Bronchial epithelial cell (primary cell): ENCODE data around the gene ZNF649. TPM values are rescaled to one million over a fixed set of nuclear protein-coding genes. Genes with fewer than 3 reads are reported as not detected.
A peak's percentile ranks its signal among the peaks of the same experiment; 100 is the strongest.

Source experiments
- DNase-seq: peaks from one replicate; pipeline ENCODE4 v3.0.0-alpha.2; 2010; ENCODE audit warnings: low read depth
- FAIRE-seq: peaks from 2 replicates; lab custom pipeline; 2011; peaks lifted over from hg19 to GRCh38; lab: Jason Lieb, UNC
- H3K27me3 ChIP-seq: 2 replicates; pipeline ENCODE4 v1.5.1; 2011; ENCODE audit warnings: low read length; ENCODE audit not compliant: control insufficient read depth, insufficient read depth
- H3K36me3 ChIP-seq: 2 replicates; pipeline ENCODE4 v1.5.1; 2011; ENCODE audit warnings: low read length; ENCODE audit not compliant: control insufficient read depth, insufficient read depth
- H3K4me3 ChIP-seq: 2 replicates; pipeline ENCODE4 v1.5.1; 2011; ENCODE audit warnings: mild to moderate bottlenecking, low read depth, low read length, control low read depth
- total RNA-seq: library from RNA; depleted of rRNA; stranded (reverse); fragments of >200 nt; gene quantifications from 2 replicates; pipeline ENCODE4 v1.2.1, GENCODE V29; 2014
- TF ChIP-seq, protein P1 (sequence below): IDR thresholded peaks from 2 replicates; pipeline ENCODE4 v1.5.1; 2011; ENCODE audit warnings: mild to moderate bottlenecking, moderate library complexity, low read length, control low read depth, inconsistent platforms; ENCODE audit not compliant: insufficient read depth, severe bottlenecking

The ZNF649 gene
- 8.4 and 13.4 TPM in 2 replicates for total RNA-seq

DNA sequence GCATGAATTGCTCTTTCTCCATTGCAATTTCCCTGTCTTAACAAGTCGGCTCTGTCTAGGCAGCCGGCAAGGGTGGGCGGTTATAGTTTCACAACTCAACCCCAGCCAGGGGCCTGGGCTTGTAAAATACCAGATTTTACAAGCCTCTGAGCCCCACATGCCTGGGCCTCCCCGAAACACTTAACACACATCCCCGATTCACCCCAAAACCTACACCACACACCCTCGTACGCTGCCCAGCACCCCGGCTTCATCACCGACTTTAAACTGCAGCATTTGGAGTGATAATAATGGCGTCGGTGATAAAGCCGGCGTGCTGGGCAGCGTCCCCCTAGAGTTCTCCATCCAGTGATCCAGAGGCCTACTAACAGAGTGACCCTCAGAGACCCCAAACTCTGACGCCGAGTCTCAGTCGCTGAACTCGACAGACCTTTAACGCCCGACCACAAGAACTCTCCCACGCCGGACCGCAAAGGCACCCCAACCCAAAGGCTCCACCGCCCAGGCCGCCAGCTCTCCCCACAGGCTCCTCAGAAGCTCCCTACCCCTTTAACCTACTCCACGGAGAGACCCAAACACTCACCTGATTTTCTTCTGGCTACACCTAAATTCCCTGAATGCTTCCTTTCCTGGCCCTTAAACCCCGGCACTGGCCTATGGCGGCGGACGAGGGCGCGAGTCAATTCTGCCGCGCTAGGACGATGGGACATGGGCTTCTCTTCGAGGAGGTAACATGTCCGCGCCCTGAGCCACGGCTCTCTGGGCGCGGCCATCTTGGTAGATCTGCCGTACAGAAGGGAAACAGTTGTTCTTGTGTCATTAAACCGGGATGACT lies at the start of gene ZNF649:
ZNF649 (minus strand) TSS at position 687 of the 835 bp plus-strand sequence. CDS start 4,910 bp downstream, outside the sequence.
- no peak for FAIRE-seq
- peaks cover under 1% of the 10 kb centered on the region for H3K36me3 ChIP-seq

GRCh38 chr19:51948975-51949374 lies 44.2 kb upstream of the ZNF649 start:
- TF ChIP-seq, protein P1, sequence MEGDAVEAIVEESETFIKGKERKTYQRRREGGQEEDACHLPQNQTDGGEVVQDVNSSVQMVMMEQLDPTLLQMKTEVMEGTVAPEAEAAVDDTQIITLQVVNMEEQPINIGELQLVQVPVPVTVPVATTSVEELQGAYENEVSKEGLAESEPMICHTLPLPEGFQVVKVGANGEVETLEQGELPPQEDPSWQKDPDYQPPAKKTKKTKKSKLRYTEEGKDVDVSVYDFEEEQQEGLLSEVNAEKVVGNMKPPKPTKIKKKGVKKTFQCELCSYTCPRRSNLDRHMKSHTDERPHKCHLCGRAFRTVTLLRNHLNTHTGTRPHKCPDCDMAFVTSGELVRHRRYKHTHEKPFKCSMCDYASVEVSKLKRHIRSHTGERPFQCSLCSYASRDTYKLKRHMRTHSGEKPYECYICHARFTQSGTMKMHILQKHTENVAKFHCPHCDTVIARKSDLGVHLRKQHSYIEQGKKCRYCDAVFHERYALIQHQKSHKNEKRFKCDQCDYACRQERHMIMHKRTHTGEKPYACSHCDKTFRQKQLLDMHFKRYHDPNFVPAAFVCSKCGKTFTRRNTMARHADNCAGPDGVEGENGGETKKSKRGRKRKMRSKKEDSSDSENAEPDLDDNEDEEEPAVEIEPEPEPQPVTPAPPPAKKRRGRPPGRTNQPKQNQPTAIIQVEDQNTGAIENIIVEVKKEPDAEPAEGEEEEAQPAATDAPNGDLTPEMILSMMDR = no peak
- no peak overlapping the region for H3K4me3 ChIP-seq
- no peak for DNase-seq
- H3K27me3 ChIP-seq = no peaks in the 10 kb centered on the region
- FAIRE-seq = no peak
- peaks cover 1% of the 10 kb centered on the region for H3K36me3 ChIP-seq

More for the DNA sequence above, at the start of gene ZNF649:
- TF ChIP-seq, protein P1 = peak; percentile 3
- Histone ChIP-seq H3K27me3 (no peaks in the 10 kb centered on the region), H3K4me3 (peak within 1 kb of the TSS; percentile 56)
- peak; percentile 74 for DNase-seq

DNA sequence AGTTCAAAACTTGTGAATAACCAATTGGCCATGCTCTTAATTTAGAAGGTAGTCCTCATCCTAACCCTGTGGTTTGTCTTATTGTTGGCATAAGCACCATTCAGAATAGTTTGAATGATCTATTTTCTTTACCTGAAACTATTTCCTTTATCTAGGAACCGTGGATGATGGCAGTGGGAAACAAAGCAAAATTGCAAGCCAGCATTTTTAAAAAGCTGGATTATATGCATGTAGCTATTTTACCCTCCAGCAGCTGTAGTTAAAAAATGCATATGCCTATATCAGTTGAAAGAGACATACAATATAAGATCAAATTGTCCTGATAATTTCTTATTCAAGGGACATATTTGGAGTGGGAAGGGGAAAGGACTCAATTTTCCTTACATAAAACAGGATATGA lies 41.8 kb upstream of the ZNF649 start:
- peaks cover 8% of the 10 kb centered on the region for H3K36me3 ChIP-seq
- no peaks in the 10 kb centered on the region for H3K27me3 ChIP-seq
- no peak overlapping the region for H3K4me3 ChIP-seq
- FAIRE-seq = no peak
- TF ChIP-seq, protein P1 = no peak
- DNase-seq = no peak

- FAIRE-seq = peak; percentile 72
Measured at GRCh38 chr19:51944798-51945552, 40.2 kb upstream of the ZNF649 start.

DNA sequence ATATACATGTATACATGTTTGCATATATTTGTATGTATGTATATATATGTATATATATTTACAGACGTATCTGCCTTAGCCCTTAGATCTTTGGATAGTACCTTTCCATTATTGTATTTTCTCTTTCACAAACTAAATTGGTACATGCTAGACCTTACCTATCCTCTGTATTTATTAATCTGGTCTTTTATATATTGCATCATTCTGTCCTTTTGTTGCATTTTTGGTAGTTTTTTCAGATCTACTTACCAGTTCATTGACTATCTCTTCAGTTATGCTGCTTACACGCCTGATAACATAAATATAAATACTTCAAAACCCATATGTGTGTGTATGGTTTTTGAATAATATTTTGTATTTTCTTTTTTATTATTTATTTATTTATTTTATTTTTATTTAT lies 34.1 kb upstream of the ZNF649 start:
- DNase-seq = no peak
- TF ChIP-seq, protein P1 = no peak
- Histone ChIP-seq H3K27me3 (no peaks in the 10 kb centered on the region), H3K4me3 (no peak overlapping the region), H3K36me3 (peaks cover 15% of the 10 kb centered on the region)
- FAIRE-seq = no peak

More at GRCh38 chr19:51944798-51945552, 40.2 kb upstream of the ZNF649 start:
- Histone ChIP-seq H3K36me3 (peaks cover 11% of the 10 kb centered on the region), H3K4me3 (no peak overlapping the region), H3K27me3 (no peaks in the 10 kb centered on the region)
- TF ChIP-seq, protein P1 = no peak
- no peak for DNase-seq
